Body of pancreas (tissue), 4 donors: ENCODE data around the gene LRRC7.

Experiments used
- CTCF ChIP-seq, 7 experiments: fragments of 450-650 bp in 4 of 7; fragments of 200-600 bp in 3 of 7; sonication (generic) in 3 of 7; IDR thresholded peaks; one replicate each; pipeline ENCODE4 v1.5.1; 2016 to 2019; ENCODE audit warnings: antibody characterized with exemption in 7 of 7
- POLR2A ChIP-seq, 3 donors: fragments of 450-650 bp; IDR thresholded peaks; one replicate each; pipeline ENCODE4 v1.6.1; 2016; ENCODE audit warnings: antibody characterized with exemption in 3 of 3, mild to moderate bottlenecking in 2 of 3

- no peak for TF ChIP-seq CTCF (IDR thresholded peaks at IDR 0.05)
- TF ChIP-seq POLR2A (IDR thresholded peaks at IDR 0.05), result no peak
Observed at GRCh38 chr1:69985901-69986439, 418.2 kb downstream of the LRRC7 start.
